GM12891 (cell line): ENCODE data around the gene SFXN5.

Experiments
- POLR2A ChIP-seq: IDR thresholded peaks from 2 replicates; pipeline ENCODE4 v1.6.1; 2011; ENCODE audit warnings: low read depth, low read length, control low read depth
- POLR2AphosphoS5 ChIP-seq: IDR thresholded peaks from 2 replicates; pipeline ENCODE4 v1.6.1; 2011; ENCODE audit warnings: low read depth, low read length, control low read depth
- SPI1 ChIP-seq: IDR thresholded peaks from 2 replicates; pipeline ENCODE4 v1.6.1; 2011; ENCODE audit warnings: low read depth, low read length, control low read depth

- TF ChIP-seq POLR2A: no peak
- no peak for TF ChIP-seq SPI1
- no peak for TF ChIP-seq POLR2AphosphoS5
Measured at GRCh38 chr2:73067043-73067442, 4.5 kb downstream of the SFXN5 start.
